HL-60 (cell line): Measurements from ENCODE around the gene TMEM132D.

Experiments
- GABPA ChIP-seq: IDR thresholded peaks from 2 replicates; pipeline ENCODE4 v1.6.1; 2012; ENCODE audit warnings: low read depth
- POLR2AphosphoS5 ChIP-seq: IDR thresholded peaks from 2 replicates; pipeline ENCODE4 v1.6.1; 2012; ENCODE audit warnings: low read depth
- TF ChIP-seq, protein P1 (sequence below): IDR thresholded peaks from 2 replicates; pipeline ENCODE4 v1.6.1; 2012; ENCODE audit warnings: low read depth; ENCODE audit not compliant: insufficient replicate concordance
- TF ChIP-seq, protein P2 (sequence below): IDR thresholded peaks from one replicate; pipeline ENCODE4 v1.5.1; 2011; ENCODE audit warnings: low read length, control low read depth, inconsistent platforms; ENCODE audit not compliant: insufficient read depth

GRCh38 chr12:129604506-129604905 lies 299.3 kb downstream of the TMEM132D start:
- TF ChIP-seq, protein P1, sequence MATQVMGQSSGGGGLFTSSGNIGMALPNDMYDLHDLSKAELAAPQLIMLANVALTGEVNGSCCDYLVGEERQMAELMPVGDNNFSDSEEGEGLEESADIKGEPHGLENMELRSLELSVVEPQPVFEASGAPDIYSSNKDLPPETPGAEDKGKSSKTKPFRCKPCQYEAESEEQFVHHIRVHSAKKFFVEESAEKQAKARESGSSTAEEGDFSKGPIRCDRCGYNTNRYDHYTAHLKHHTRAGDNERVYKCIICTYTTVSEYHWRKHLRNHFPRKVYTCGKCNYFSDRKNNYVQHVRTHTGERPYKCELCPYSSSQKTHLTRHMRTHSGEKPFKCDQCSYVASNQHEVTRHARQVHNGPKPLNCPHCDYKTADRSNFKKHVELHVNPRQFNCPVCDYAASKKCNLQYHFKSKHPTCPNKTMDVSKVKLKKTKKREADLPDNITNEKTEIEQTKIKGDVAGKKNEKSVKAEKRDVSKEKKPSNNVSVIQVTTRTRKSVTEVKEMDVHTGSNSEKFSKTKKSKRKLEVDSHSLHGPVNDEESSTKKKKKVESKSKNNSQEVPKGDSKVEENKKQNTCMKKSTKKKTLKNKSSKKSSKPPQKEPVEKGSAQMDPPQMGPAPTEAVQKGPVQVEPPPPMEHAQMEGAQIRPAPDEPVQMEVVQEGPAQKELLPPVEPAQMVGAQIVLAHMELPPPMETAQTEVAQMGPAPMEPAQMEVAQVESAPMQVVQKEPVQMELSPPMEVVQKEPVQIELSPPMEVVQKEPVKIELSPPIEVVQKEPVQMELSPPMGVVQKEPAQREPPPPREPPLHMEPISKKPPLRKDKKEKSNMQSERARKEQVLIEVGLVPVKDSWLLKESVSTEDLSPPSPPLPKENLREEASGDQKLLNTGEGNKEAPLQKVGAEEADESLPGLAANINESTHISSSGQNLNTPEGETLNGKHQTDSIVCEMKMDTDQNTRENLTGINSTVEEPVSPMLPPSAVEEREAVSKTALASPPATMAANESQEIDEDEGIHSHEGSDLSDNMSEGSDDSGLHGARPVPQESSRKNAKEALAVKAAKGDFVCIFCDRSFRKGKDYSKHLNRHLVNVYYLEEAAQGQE = no peak
- TF ChIP-seq, protein P2, sequence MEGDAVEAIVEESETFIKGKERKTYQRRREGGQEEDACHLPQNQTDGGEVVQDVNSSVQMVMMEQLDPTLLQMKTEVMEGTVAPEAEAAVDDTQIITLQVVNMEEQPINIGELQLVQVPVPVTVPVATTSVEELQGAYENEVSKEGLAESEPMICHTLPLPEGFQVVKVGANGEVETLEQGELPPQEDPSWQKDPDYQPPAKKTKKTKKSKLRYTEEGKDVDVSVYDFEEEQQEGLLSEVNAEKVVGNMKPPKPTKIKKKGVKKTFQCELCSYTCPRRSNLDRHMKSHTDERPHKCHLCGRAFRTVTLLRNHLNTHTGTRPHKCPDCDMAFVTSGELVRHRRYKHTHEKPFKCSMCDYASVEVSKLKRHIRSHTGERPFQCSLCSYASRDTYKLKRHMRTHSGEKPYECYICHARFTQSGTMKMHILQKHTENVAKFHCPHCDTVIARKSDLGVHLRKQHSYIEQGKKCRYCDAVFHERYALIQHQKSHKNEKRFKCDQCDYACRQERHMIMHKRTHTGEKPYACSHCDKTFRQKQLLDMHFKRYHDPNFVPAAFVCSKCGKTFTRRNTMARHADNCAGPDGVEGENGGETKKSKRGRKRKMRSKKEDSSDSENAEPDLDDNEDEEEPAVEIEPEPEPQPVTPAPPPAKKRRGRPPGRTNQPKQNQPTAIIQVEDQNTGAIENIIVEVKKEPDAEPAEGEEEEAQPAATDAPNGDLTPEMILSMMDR = no peak
- TF ChIP-seq POLR2AphosphoS5 (no peak), GABPA (no peak)
